Retinal pigment epithelial cell (primary cell): ENCODE results near the gene HSCB.
A peak's percentile ranks its signal among the peaks of the same experiment; 100 is the strongest.
"Not testable (repeated sequence)": the region's sequence is repeated elsewhere in the genome, so short reads cannot be mapped to it uniquely, and the experiment has no call there.

Experiments used
- DNase-seq: peaks from one replicate; pipeline ENCODE4 v3.0.0-alpha.2; 2010; ENCODE audit warnings: low read depth
- H3K4me3 ChIP-seq: 2 replicates; pipeline ENCODE4 v1.5.1; 2011; ENCODE audit warnings: mild to moderate bottlenecking, low read length, control low read depth, moderate library complexity
- TF ChIP-seq, protein P1 (sequence below): conservative IDR thresholded peaks from 2 replicates; pipeline ENCODE4 v1.5.1; 2011; ENCODE audit warnings: low read depth, low read length, control low read depth, inconsistent platforms

Gene HSCB

DNA sequence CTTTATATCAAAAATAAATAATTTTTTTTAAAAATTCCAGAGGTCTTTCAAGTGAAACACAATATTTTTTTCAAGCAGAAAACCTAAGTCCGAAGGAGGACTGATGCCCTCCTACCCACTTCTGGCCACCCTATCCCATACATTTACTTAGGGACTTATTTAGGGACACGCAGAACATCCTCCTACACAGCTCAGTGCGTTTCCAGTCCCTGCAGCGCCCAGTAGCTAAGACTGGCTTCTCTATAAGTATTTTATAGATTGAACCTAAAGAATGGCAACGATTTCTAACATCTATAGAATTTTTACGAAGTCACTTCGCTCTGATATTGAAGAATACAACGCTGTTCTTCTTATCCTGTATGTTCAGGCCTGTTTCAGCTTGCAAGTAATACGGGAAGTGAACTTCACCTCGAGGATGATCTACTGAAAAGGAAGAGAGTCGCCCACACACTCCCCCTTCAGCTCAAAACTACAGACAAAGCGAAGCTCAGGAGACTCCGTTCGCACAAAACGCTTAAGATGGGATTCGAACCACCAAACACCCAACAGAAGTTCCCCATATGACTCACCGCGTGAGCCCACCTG lies 547 bp upstream of the HSCB start:
- no peak for DNase-seq
- TF ChIP-seq, protein P1, sequence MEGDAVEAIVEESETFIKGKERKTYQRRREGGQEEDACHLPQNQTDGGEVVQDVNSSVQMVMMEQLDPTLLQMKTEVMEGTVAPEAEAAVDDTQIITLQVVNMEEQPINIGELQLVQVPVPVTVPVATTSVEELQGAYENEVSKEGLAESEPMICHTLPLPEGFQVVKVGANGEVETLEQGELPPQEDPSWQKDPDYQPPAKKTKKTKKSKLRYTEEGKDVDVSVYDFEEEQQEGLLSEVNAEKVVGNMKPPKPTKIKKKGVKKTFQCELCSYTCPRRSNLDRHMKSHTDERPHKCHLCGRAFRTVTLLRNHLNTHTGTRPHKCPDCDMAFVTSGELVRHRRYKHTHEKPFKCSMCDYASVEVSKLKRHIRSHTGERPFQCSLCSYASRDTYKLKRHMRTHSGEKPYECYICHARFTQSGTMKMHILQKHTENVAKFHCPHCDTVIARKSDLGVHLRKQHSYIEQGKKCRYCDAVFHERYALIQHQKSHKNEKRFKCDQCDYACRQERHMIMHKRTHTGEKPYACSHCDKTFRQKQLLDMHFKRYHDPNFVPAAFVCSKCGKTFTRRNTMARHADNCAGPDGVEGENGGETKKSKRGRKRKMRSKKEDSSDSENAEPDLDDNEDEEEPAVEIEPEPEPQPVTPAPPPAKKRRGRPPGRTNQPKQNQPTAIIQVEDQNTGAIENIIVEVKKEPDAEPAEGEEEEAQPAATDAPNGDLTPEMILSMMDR: no peak
- peak overlapping the region; percentile 78 for H3K4me3 ChIP-seq

DNA sequence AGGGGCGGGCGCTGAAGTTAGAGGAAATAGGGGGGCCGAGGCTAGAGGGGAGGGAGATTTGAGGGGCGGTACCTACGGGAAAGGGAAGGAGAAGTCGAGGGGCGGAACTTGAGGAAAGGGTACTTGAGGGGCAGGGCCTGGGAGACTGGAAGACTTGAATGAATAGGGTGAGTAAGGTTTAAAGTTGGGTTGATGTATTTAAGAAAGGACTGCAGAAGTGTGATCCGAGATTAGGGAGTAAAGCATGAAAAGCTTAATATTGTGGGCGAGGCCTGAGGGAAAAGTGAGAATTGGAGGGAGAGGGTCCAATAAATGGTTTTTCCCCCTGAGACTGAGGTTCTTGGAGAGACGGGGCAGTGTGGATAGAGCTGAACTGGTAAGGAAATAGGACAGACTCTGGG lies 723 bp downstream of the HSCB start:
- TF ChIP-seq, protein P1: no peak
- H3K4me3 ChIP-seq: peak overlapping the region; percentile 78
- DNase-seq: no peak

DNA sequence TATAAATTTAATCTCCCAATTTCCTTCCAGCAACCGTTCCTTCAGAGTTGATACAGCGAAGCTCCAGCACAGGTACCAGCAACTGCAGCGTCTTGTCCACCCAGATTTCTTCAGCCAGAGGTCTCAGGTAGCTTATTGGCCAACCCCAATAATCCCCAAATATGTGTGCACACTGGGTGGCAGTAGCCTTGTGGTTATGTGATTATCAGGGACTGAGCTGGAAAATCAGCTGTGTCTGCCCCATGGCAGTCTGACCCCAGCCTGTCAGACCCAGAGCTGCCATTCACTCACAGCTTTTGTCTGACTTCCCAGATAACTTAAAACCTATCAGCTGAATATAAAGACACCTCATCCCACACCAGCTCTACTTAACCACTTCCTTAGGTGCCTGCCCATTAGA lies 2.0 kb downstream of the HSCB start:
- DNase-seq: no peak
- TF ChIP-seq, protein P1: no peak
- H3K4me3 ChIP-seq: no peak overlapping the region

GRCh38 chr22:28750471-28750881 lies 8.6 kb downstream of the HSCB start:
- DNase-seq: no peak
- no peak overlapping the region for H3K4me3 ChIP-seq
- TF ChIP-seq, protein P1: no peak

GRCh38 chr22:28754512-28754911 lies 12.7 kb downstream of the HSCB start:
- not testable (repeated sequence) for H3K4me3 ChIP-seq, DNase-seq

- no peak overlapping the region for H3K4me3 ChIP-seq
- DNase-seq: no peak
- TF ChIP-seq, protein P1: no peak
Measured at GRCh38 chr22:28759861-28760560, 18.2 kb downstream of the HSCB start.

DNA sequence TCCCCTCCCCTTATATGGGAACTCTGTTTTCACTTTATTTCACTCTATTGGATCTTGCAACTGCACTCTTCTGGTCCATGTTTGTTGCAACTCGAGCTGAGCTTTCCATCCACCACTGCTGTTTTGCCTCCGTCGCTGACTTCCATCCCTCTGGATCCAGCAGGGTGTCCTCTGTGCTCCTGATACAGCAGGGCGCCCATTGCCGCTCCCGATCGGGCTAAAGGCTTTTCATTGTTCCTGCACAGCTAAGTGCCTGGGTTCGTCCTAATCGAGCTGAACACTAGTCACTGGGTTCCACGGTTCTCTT lies 19.6 kb downstream of the HSCB start:
- no peak for DNase-seq
- TF ChIP-seq, protein P1: no peak
- H3K4me3 ChIP-seq: no peak overlapping the region

GRCh38 chr22:28762000-28762399 lies 20.2 kb downstream of the HSCB start:
- H3K4me3 ChIP-seq, DNase-seq: not testable (repeated sequence)
